ENCODE data around the gene MCF2L2. TPM values are rescaled to one million over a fixed set of nuclear protein-coding genes. Genes with fewer than 3 reads are reported as not detected.
"Not testable (repeated sequence)": the region's sequence is repeated elsewhere in the genome, so short reads cannot be mapped to it uniquely, and the experiment has no call there.

MCF2L2 gene
- polyA plus RNA-seq, 1 experiment: not detected

GRCh38 chr3:183230826-183231225 lies 197.6 kb downstream of the MCF2L2 start:
- POLR2A ChIA-PET: no interaction called here
- TF ChIP-seq, protein P1, sequence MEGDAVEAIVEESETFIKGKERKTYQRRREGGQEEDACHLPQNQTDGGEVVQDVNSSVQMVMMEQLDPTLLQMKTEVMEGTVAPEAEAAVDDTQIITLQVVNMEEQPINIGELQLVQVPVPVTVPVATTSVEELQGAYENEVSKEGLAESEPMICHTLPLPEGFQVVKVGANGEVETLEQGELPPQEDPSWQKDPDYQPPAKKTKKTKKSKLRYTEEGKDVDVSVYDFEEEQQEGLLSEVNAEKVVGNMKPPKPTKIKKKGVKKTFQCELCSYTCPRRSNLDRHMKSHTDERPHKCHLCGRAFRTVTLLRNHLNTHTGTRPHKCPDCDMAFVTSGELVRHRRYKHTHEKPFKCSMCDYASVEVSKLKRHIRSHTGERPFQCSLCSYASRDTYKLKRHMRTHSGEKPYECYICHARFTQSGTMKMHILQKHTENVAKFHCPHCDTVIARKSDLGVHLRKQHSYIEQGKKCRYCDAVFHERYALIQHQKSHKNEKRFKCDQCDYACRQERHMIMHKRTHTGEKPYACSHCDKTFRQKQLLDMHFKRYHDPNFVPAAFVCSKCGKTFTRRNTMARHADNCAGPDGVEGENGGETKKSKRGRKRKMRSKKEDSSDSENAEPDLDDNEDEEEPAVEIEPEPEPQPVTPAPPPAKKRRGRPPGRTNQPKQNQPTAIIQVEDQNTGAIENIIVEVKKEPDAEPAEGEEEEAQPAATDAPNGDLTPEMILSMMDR (IDR thresholded peaks at IDR 0.05; ENCODE audit: low read depth, low read length): no peak
- H3K4me3 ChIP-seq (ENCODE audit: low read depth, low read length): no peak overlapping the region
- CTCF ChIA-PET: no interaction called here
- H3K27ac ChIP-seq (ENCODE audit: low read depth, low read length): no peak overlapping the region
- H3K9me3 ChIP-seq (ENCODE audit: control insufficient read depth, insufficient read depth, low read length): no peaks in the 10 kb centered on the region
- DNase-seq (ENCODE audit: low read depth, low spot score): no peak
- H3K27me3 ChIP-seq (ENCODE audit: control insufficient read depth, insufficient read depth, low read length): peaks cover 8% of the 10 kb centered on the region

DNA sequence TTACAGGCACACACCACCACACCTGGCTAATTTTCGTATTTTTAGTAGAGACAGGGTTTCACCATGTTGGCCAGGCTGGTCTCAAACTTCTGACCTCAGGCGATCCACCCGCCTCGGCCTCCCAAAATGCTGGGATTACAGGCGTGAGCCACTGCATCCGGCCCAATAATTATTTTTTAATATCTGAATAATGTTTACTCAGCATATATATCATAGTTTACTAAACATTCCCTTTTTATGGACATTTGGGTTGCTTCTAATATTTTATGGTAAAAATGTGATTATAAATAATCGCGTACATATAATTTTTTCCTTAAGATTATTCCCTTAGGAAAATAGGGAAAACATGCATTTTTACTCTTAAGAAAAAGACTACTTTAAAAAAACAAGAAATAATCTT lies 198.2 kb downstream of the MCF2L2 start:
- H3K27ac ChIP-seq (ENCODE audit: low read depth, low read length); CTCF ChIA-PET; POLR2A ChIA-PET; H3K27me3 ChIP-seq (ENCODE audit: control insufficient read depth, insufficient read depth, low read length); DNase-seq (ENCODE audit: low read depth, low spot score); H3K4me3 ChIP-seq (ENCODE audit: low read depth, low read length); H3K9me3 ChIP-seq (ENCODE audit: control insufficient read depth, insufficient read depth, low read length): not testable (repeated sequence)

GRCh38 chr3:183229178-183229577 lies 199.2 kb downstream of the MCF2L2 start:
- H3K27me3 ChIP-seq (ENCODE audit: control insufficient read depth, insufficient read depth, low read length): peaks cover 8% of the 10 kb centered on the region
- H3K27ac ChIP-seq (ENCODE audit: low read depth, low read length): no peak overlapping the region
- no peak for DNase-seq (ENCODE audit: low read depth, low spot score)
- CTCF ChIA-PET: no interaction called here
- TF ChIP-seq, protein P1 (IDR thresholded peaks at IDR 0.05; ENCODE audit: low read depth, low read length): no peak
- no peak overlapping the region for H3K4me3 ChIP-seq (ENCODE audit: low read depth, low read length)
- POLR2A ChIA-PET: no interaction called here
- H3K9me3 ChIP-seq (ENCODE audit: control insufficient read depth, insufficient read depth, low read length): no peaks in the 10 kb centered on the region

GRCh38 chr3:183227586-183227985 lies 200.8 kb downstream of the MCF2L2 start:
- Histone ChIP-seq H3K9me3 (ENCODE audit: control insufficient read depth, insufficient read depth, low read length) (no peaks in the 10 kb centered on the region), H3K27me3 (ENCODE audit: control insufficient read depth, insufficient read depth, low read length) (peaks cover 8% of the 10 kb centered on the region), H3K27ac (ENCODE audit: low read depth, low read length) (no peak overlapping the region), H3K4me3 (ENCODE audit: low read depth, low read length) (no peak overlapping the region)
- TF ChIP-seq, protein P1 (IDR thresholded peaks at IDR 0.05; ENCODE audit: low read depth, low read length): no peak
- POLR2A ChIA-PET: no interaction called here
- CTCF ChIA-PET: no interaction called here
- no peak for DNase-seq (ENCODE audit: low read depth, low spot score)

DNA sequence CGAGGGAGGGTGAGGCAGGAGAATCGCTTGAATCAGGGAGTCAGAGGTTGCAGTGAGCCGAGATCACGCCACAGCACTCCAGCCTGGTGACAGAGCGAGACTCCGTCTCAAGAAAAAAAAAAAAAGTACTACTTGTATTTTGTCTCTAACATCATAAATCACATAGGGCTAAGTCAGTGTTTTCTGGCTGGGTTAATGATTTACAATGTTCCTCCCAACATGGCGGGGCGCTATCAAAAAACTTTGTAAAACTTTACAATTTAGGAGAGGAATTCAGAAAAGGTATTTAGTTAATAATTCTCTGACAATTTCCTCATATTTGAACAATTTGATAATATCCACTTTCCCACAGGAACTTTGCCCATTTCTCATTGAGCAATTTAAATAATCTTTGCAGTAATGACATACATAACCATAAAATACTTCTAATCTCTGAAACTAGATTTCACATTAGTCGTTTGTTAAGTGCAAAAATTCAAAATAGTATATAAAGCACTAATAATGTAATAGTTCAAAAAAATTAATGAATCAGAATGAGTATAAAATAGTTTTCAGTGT lies 202.0 kb downstream of the MCF2L2 start:
- Histone ChIP-seq H3K9me3 (ENCODE audit: control insufficient read depth, insufficient read depth, low read length) (no peaks in the 10 kb centered on the region), H3K27ac (ENCODE audit: low read depth, low read length) (no peak overlapping the region), H3K4me3 (ENCODE audit: low read depth, low read length) (no peak overlapping the region), H3K27me3 (ENCODE audit: control insufficient read depth, insufficient read depth, low read length) (peaks cover 5% of the 10 kb centered on the region)
- POLR2A ChIA-PET: no interaction called here
- CTCF ChIA-PET: no interaction called here
- DNase-seq (ENCODE audit: low read depth, low spot score): no peak
- TF ChIP-seq, protein P1 (IDR thresholded peaks at IDR 0.05; ENCODE audit: low read depth, low read length): no peak

Data from AG04450 (cell line).